ENCODE data around the gene ZBP1. TPM values are rescaled to one million over a fixed set of nuclear protein-coding genes. Genes with fewer than 3 reads are reported as not detected.
A peak's percentile ranks its signal among the peaks of the same experiment; 100 is the strongest.

The ZBP1 gene
- polyA plus RNA-seq, 1 donor: not detected

GRCh38 chr20:57658447-57658832 is 38.2 kb upstream of the ZBP1 start:
- DNase-seq: no peak

GRCh38 chr20:57657535-57658446 is 37.6 kb upstream of the ZBP1 start:
- no peak for DNase-seq

DNA sequence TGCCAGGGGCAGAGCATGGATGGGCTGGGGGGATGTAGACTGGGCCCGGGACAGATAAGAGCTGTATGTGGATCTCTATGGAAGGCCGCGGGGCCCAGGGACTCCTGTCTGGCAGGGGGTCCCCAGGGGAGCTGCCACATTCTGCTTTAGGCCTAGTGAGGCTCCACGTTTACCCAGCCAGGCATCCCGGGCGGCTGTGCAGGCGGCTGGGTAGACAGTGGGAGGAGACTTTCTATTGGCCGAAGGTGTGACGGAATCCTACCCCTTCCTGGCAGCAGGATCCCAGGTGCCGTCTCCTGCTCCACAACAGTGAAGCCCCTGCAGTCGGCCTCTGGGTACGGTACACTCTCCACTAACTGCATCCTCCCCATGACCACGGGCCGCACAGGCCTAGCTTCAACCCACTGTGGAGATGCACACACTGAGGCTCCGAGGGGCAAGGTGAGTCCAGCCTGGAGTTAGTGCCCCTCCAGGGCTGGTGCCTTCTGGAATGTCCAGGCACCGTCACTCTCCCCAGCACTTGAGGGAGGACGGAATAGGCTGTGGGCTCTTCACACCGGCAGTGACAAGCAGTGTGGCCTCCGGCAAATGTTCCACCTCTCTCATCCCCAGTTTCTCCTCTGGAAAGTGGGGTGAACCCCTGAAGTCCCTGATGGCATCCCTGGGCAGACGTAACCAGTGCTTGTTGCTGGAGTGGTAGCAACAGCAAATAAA is 36.8 kb upstream of the ZBP1 start:
- DNase-seq: no peak

DNA sequence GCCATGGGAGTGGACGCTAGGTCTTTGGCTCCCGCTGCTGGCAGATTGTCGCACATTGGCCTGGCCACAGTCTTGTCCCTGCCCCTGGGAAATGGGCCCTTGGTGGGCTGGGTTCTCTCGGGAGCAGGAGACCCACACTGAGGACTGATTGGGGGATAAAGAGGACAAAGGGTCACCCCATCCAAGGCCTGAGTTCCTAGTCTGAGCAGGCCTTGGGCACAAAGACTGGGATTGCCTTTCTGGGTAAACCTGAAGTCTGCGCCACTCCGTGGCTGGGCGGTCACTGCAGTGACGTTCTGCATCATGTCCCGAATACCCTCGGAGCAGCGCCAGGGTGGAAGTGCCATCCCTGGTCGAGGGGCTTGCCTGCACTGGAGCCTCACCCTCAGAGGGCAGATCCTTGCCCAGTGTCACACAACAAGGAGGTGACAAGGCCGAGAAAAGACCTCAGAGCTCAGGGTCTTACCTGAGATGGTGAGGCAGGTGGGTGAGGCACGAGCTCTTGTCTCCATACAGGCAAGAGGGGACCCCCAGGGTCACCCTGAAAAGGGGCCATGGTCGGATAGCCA is 36.1 kb upstream of the ZBP1 start:
- DNase-seq: no peak

DNA sequence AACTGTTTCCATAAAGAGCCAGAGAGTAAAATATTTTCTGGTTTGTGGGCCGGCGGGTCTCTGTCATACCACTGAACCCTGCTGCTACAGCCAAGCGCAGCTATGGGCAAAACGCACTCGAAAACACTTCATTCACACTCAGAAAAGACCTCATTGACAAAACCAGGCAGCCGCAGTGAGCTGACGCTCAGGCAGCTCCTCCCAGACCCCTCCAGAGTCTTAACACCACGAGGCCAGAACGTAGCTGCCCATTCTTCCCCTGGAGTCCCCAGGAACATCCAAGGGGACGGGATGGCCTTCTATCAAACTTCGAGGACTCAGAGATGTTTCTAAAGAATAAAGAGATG is 35.6 kb upstream of the ZBP1 start:
- DNase-seq: no peak

GRCh38 chr20:57654998-57655808 is 35.0 kb upstream of the ZBP1 start:
- no peak for DNase-seq

DNA sequence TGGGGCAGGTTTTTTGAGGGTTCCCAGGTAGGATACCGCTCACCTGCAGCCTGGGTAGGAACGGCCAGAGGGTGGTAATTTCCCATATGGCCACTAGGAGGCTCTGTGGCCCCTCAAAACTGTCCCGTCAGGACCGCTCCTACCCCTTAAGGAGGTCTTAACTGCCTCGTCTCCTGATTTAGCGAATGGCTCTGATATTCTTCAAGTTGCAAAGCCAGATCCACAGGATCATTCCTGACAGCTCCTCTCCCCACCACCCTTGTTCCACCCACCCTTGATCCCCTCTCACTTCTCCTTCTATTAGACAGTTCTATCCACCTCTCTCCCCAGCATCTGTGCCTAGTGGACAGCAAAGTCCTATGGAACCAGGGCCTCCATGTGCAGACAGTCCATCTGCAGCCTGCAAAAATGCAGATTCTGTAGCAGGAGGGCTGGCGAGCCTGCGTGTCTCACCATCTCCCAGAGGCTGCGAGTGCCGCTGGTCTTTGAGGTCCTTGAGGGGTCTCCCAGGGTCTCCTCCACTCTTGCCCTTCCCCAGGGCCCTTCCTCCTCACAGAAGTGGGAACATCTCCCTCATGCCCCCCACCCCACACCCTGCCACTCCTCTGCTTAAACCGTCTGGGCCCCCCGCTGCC is 34.3 kb upstream of the ZBP1 start:
- DNase-seq: peak; percentile 59

DNA sequence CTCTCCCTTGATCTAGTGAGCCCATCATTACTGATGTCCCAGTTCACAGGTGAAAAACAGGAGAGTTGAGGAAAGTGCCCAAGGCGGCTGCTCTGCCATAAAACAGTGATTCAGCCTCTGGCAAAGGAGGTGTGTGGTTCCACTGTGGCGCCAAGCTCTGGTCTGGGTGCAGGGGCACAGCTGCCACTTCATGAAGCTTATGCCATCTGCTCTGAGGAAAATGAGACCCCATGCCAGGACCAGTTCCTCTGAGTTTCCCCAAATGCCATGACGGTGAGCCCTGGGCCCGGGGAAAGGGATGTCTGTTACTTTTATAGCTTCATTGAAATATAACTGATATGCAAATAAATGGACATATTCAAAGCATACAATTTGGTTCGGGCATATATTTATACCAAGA is 33.7 kb upstream of the ZBP1 start:
- DNase-seq: no peak

DNA sequence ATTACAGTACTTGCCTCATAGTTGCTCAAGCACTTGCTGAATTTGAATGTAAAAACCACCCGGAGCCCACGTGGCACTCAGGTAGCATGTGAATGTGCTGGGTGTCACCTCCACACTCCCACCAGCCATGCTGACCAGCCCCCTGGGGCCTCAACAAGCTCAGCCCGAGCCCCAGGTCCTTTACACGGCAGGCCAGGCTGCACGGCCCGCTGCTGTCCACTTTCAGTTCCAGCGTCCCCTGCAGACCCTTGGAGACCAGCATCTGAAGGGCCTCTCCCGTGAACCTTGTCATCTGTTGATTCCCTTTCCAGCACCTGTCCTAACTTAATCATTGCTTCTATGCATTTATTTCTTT is 33.3 kb upstream of the ZBP1 start:
- DNase-seq: no peak

DNA sequence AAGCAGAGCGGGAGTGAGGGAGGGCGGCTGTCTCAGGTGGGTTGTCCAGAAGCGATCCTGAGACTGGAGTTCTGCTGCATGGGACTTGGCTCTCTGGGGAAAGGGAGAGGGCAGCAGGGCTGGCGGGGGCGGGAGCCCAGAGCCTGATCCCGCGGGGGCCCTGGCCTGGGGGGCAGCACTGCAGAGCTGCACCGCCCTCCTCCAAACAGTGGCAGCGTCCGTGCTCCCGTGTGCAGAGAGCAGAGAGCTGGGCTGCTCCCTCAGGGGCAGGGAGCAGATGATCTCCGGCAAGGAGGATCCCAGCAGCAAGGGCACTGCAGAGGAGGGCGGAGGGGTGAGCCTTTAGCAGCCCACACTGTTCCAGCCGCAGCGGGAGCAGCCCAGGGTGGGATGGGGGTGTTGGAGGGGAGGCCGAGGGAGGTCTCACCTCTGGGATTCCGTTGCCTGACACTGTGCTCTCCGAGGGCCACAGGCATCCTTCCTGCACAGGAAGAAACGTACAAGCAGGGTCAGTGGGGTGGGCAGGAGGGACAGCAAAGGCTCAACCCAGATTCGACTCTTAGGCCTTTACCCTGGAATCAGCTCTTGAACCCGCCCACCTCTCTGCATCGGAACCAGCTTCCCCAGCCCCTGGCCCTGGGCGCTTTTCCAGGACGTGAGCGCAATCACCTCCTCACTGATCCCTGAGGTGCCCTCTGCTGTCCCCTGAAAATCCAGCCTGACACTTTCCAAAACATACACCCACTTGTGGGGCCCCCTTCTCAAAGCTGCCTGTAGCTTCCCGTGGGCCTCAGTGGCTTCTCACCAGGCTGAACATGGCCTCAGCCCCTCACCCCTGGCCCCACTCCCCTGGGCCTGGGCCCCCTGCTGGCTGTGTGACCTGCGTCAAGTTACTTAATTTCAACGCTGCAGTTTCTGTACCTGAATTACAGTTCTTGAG is 32.6 kb upstream of the ZBP1 start:
- no peak for DNase-seq

DNA sequence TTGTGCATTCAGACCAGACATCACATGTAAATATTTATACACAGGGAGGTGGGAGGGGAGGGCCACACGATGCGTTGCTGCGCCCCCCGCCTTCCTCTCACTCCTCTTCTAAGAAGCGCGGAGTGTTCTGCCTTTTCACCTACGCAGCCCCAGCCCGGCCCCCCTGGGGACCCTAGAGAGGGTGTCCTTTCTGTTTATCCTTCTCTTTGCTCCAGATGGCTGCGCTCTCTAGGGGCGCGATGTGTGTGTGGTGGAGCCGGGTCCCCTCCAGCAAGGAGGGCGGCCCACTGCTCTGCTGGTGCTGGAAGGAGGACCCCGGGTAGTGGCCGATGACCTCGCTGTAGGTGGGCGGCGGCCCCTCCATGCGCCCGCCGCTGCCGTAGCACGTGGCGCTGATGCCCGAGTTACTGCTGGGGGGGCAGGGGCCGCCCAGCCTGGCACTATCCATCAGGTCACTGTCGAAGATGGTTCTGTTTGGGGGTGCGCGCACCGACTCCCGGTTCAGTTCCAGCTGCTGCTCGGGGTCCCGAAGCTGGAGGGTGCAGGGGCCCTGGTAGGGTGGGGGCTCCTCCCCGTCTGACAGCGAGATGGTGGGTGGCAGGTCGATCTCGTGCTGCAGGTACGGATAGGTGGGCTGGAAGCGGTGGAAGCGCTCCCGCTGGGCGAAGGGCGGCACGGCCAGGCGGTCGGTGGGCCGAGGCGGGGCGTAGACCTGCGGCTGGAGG is 31.8 kb upstream of the ZBP1 start:
- no peak for DNase-seq

- DNase-seq: no peak
Measured at GRCh38 chr20:57650756-57651483, 30.7 kb upstream of the ZBP1 start.

GRCh38 chr20:57650266-57650665 is 30.0 kb upstream of the ZBP1 start:
- DNase-seq: no peak

- DNase-seq: no peak
Measured at GRCh38 chr20:57649617-57650015, 29.4 kb upstream of the ZBP1 start.

DNA sequence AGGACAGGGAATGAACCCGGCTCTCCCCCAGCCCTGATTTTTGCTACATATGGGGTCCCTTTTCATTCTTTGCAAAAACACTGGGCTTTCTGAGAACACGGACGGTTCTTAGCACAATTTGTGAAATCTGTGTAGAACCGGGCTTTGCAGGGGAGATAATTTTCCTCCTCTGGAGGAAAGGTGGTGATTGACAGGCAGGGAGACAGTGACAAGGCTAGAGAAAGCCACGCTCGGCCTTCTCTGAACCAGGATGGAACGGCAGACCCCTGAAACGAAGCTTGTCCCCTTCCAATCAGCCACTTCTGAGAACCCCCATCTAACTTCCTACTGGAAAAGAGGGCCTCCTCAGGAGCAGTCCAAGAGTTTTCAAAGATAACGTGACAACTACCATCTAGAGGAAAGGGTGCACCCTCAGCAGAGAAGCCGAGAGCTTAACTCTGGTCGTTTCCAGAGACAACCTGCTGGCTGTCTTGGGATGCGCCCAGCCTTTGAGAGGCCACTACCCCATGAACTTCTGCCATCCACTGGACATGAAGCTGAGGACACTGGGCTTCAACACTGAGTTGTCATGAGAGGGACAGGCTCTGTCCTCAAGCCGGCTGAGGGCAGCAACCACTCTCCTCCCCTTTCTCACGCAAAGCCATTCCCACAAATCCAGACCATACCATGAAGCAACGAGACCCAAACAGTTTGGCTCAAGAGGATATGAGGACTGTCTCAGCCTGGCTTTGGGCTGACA is 28.8 kb upstream of the ZBP1 start:
- DNase-seq: no peak

GRCh38 chr20:57647933-57648785 is 27.9 kb upstream of the ZBP1 start:
- no peak for DNase-seq

All from left kidney (tissue), 2 donors.